ENCODE measurements around the gene ALG9. TPM values are rescaled to one million over a fixed set of nuclear protein-coding genes. Genes with fewer than 3 reads are reported as not detected.

Gene ALG9
- total and polyA plus RNA-seq, 2 donors (not counting 3 experiments of a cell fraction or from before 2014, with no cell fraction given), result 29.1 to 29.4 TPM

- ChIA-PET POLR2A (interaction anchor here (0.7 to 2.2 kb wide), 3 partner anchors 9 to 88 kb away, joined by 5 to 6 read pairs (median 5); no protein-coding TSS in a partner anchor), CTCF (interaction anchor here (0.6 to 2.8 kb wide), 27 partner anchors 9 to 409 kb away, joined by 3 to 23 read pairs (median 4); partner anchors contain the start of genes BCO2, C11orf52 and TIMM8B)
- FAIRE-seq (no peak), DNase-seq (ENCODE audit: low read depth, low spot score) (no peak)
- TF ChIP-seq GATA2 (IDR thresholded peaks at IDR 0.05; ENCODE audit: insufficient read depth, insufficient read length, low read depth, low read length) (no peak), JUN (IDR thresholded peaks at IDR 0.05; ENCODE audit: borderline replicate concordance, insufficient read depth, insufficient read length, low read depth) (no peak)
- TF ChIP-seq, protein P1, sequence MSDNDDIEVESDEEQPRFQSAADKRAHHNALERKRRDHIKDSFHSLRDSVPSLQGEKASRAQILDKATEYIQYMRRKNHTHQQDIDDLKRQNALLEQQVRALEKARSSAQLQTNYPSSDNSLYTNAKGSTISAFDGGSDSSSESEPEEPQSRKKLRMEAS (IDR thresholded peaks at IDR 0.05; ENCODE audit: insufficient read depth, insufficient read length), result no peak
- Histone ChIP-seq H3K36me3 (ENCODE audit: control insufficient read depth in 2 of 2, extremely low read depth in 1 of 2, insufficient read depth in 2 of 2, low read length in 2 of 2) (peaks cover 0 to 2% of the 10 kb centered on the region in 2 experiments), H3K4me1 (ENCODE audit: control insufficient read depth, extremely low read depth, insufficient read depth, low read length) (peaks cover 8% of the 10 kb centered on the region), H3K9me1 (replicated peaks; ENCODE audit: control insufficient read depth, extremely low read depth, insufficient read depth, low read length) (no peaks in the 10 kb centered on the region), H3K9me3 (replicated peaks; ENCODE audit: control insufficient read depth, insufficient read depth, low read length) (no peaks in the 10 kb centered on the region), H3K27ac (ENCODE audit: insufficient read depth, low read depth, low read length) (peak overlapping the region; percentile 71), H3K4me3 (replicated peaks in 1 of 3; ENCODE audit: insufficient read depth in 1 of 3, low read depth in 1 of 3, low read length in 3 of 3) (peak overlapping the region; percentile 72 to 93 (median 81)), H3K27me3 (ENCODE audit: control insufficient read depth in 2 of 2, insufficient read depth in 2 of 2, low read length in 2 of 2) (no peaks in the 10 kb centered on the region), H3K4me2 (ENCODE audit: insufficient read depth, low read length) (peak overlapping the region; percentile 91), H4K20me1 (replicated peaks; ENCODE audit: control insufficient read depth, extremely low read depth, insufficient read depth, low read length) (no peaks in the 10 kb centered on the region), H3K79me2 (ENCODE audit: control insufficient read depth, insufficient read depth, low read length) (peaks cover 4% of the 10 kb centered on the region), H3K9ac (replicated peaks; ENCODE audit: extremely low read depth, insufficient read depth, low read length) (peak overlapping the region; percentile 87), H2AFZ (ENCODE audit: low read depth, low read length) (peak overlapping the region; percentile 96)
- no TSS peak for BruUV-seq (replicated peaks)
- intact Hi-C loops (cut with micrococcal nuclease) (loop anchor here (2.0 kb wide), 2 partner anchors 56 to 154 kb away; partner anchors contain the start of gene DLAT), dilution Hi-C loops (cut with MboI; ENCODE audit: extremely low pct_ligation_motif_present, low sequenced_read_pairs) (no loop called here)
These were observed 877 bp downstream of the ALG9 start for GRCh38 chr11:111870522-111870885.

GRCh38 chr11:111870113-111870512, 1.3 kb downstream of the ALG9 start:
- CTCF ChIA-PET, result interaction anchor here (0.6 to 2.8 kb wide), 22 partner anchors 9 to 410 kb away, joined by 3 to 23 read pairs (median 4); partner anchors contain the start of genes BCO2 and TIMM8B
- no TSS peak for BruUV-seq (replicated peaks)
- Histone ChIP-seq H3K9ac (replicated peaks; ENCODE audit: extremely low read depth, insufficient read depth, low read length) (no peak overlapping the region), H3K9me1 (replicated peaks; ENCODE audit: control insufficient read depth, extremely low read depth, insufficient read depth, low read length) (no peaks in the 10 kb centered on the region), H2AFZ (ENCODE audit: low read depth, low read length) (no peak overlapping the region), H3K27ac (ENCODE audit: insufficient read depth, low read depth, low read length) (no peak overlapping the region), H3K27me3 (ENCODE audit: control insufficient read depth in 2 of 2, insufficient read depth in 2 of 2, low read length in 2 of 2) (no peaks in the 10 kb centered on the region), H4K20me1 (replicated peaks; ENCODE audit: control insufficient read depth, extremely low read depth, insufficient read depth, low read length) (no peaks in the 10 kb centered on the region), H3K4me3 (replicated peaks in 1 of 3; ENCODE audit: insufficient read depth in 1 of 3, low read depth in 1 of 3, low read length in 3 of 3) (no peak overlapping the region), H3K9me3 (replicated peaks; ENCODE audit: control insufficient read depth, insufficient read depth, low read length) (no peaks in the 10 kb centered on the region), H3K79me2 (ENCODE audit: control insufficient read depth, insufficient read depth, low read length) (peaks cover 4% of the 10 kb centered on the region), H3K4me1 (ENCODE audit: control insufficient read depth, extremely low read depth, insufficient read depth, low read length) (peaks cover 8% of the 10 kb centered on the region), H3K4me2 (ENCODE audit: insufficient read depth, low read length) (peak overlapping the region; percentile 91), H3K36me3 (ENCODE audit: control insufficient read depth in 2 of 2, extremely low read depth in 1 of 2, insufficient read depth in 2 of 2, low read length in 2 of 2) (peaks cover 0 to 2% of the 10 kb centered on the region in 2 experiments)
- intact Hi-C loops (cut with micrococcal nuclease), result loop anchor here (2.0 kb wide), 2 partner anchors 57 to 155 kb away; partner anchors contain the start of gene DLAT
- FAIRE-seq (no peak), DNase-seq (ENCODE audit: low read depth, low spot score) (no peak)
- TF ChIP-seq, protein P1 (IDR thresholded peaks at IDR 0.05; ENCODE audit: insufficient read depth, insufficient read length), result no peak
- no peak for TF ChIP-seq FOS (IDR thresholded peaks at IDR 0.05; ENCODE audit: borderline replicate concordance, insufficient read depth, low read length)
- TF ChIP-seq JUN (IDR thresholded peaks at IDR 0.05; ENCODE audit: borderline replicate concordance, insufficient read depth, insufficient read length, low read depth), result no peak
- TF ChIP-seq CTCF (IDR thresholded peaks at IDR 0.05; ENCODE audit: extremely low read depth in 1 of 2, insufficient read depth in 1 of 2, low read depth in 1 of 2, low read length in 2 of 2), result no peak
- no peak for TF ChIP-seq GATA2 (IDR thresholded peaks at IDR 0.05; ENCODE audit: insufficient read depth, insufficient read length, low read depth, low read length)
- no peak for TF ChIP-seq POLR2A (IDR thresholded peaks at IDR 0.05; ENCODE audit: low read depth, low read length)
- dilution Hi-C loops (cut with MboI; ENCODE audit: extremely low pct_ligation_motif_present, low sequenced_read_pairs), result no loop called here
- POLR2A ChIA-PET, result interaction anchor here (0.7 to 2.2 kb wide), 2 partner anchors 9 to 89 kb away, joined by 5 to 6 read pairs; no protein-coding TSS in a partner anchor

Measured in endothelial cell of umbilical vein (primary cell).